ENCODE data around the gene PCYOX1L.

The PCYOX1L gene

DNA sequence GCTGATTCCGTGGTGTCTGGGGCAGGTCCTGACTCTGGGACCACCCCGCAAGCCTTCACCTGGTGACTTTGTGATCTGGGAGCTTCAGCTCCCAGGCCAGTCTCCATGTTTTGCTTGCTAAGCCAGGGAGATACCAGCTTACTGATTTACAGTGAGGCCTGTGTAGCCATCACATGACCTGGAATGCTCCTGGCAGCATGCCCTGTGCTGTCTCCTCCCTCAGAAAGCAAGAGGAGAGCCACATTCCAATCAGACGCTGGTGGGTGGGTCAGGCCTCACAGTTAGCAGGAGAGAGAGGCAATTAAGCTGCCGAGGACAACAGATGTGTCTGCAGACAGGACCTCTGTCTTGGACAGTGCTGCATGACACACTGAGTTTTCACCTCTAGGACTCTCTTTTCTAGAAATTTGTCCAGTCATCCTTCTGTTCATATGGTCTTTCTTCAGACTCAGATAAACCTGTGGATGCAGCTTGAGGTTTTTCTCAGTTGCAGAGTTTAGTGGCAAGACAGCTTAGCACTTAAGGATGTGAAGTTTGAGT, 37.0 kb upstream of the PCYOX1L start:
- Histone ChIP-seq H3K27me3 (replicated peaks; ENCODE audit: control insufficient read depth, insufficient read depth, low read length, poor library complexity, severe bottlenecking) (no peaks in the 10 kb centered on the region), H3K36me3 (ENCODE audit: control insufficient read depth, insufficient read depth, low read length) (no peaks in the 10 kb centered on the region), H3K27ac (ENCODE audit: insufficient read depth, low read length, poor library complexity, severe bottlenecking) (no peak overlapping the region), H3K9me3 (ENCODE audit: control insufficient read depth, low read length) (no peaks in the 10 kb centered on the region), H3K4me1 (ENCODE audit: control insufficient read depth, insufficient read depth, low read length, poor library complexity, severe bottlenecking) (no peaks in the 10 kb centered on the region), H3K4me3 (ENCODE audit: insufficient read depth, low read depth, low read length, poor library complexity, severe bottlenecking) (no peak overlapping the region)
- DNase-seq = no peak

DNA sequence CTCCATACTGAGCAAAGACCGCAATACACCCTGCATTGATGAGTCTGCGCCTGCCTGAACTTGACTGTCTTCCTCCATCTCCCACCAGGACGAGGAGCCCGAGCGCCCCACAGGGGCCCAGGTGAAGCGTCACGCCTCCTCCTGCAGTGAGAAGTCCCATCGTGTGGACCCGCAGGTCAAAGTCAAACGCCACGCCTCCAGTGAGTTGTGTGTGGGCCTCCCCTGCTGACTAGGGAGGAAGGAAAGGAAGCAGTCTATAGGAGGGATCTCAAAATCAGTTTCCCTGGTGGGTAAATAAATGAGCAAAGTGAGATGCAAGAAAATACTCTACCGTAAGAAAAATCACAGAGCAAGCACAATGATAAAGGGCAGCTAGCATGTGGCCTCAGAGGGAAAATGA, 35.3 kb upstream of the PCYOX1L start:
- Histone ChIP-seq H3K9me3 (ENCODE audit: control insufficient read depth, low read length) (no peaks in the 10 kb centered on the region), H3K4me1 (ENCODE audit: control insufficient read depth, insufficient read depth, low read length, poor library complexity, severe bottlenecking) (no peaks in the 10 kb centered on the region), H3K27ac (ENCODE audit: insufficient read depth, low read length, poor library complexity, severe bottlenecking) (no peak overlapping the region), H3K36me3 (ENCODE audit: control insufficient read depth, insufficient read depth, low read length) (no peaks in the 10 kb centered on the region), H3K4me3 (ENCODE audit: insufficient read depth, low read depth, low read length, poor library complexity, severe bottlenecking) (no peak overlapping the region), H3K27me3 (replicated peaks; ENCODE audit: control insufficient read depth, insufficient read depth, low read length, poor library complexity, severe bottlenecking) (no peaks in the 10 kb centered on the region)
- DNase-seq = no peak

DNA sequence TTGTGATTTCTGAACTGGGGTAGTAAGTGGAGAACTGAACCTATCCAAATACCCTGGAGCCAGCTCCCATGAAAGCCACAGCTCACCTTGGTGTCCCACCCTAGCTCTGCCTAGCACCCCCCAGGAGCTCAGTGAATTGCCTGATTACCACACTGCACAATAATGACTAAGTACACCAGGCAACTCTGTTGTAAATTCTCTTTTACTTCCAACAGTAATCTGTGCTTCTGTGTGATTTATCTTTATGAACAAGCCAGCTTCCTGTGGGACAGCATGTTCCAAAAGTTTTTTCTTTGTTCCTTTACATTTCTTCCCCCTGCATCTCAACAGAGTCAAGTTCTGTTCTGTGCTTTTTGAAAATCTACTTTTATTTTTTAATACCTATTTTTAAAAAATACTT, 34.6 kb upstream of the PCYOX1L start:
- Histone ChIP-seq H3K4me1 (ENCODE audit: control insufficient read depth, insufficient read depth, low read length, poor library complexity, severe bottlenecking) (no peaks in the 10 kb centered on the region), H3K36me3 (ENCODE audit: control insufficient read depth, insufficient read depth, low read length) (no peaks in the 10 kb centered on the region), H3K27me3 (replicated peaks; ENCODE audit: control insufficient read depth, insufficient read depth, low read length, poor library complexity, severe bottlenecking) (no peaks in the 10 kb centered on the region), H3K4me3 (ENCODE audit: insufficient read depth, low read depth, low read length, poor library complexity, severe bottlenecking) (no peak overlapping the region), H3K9me3 (ENCODE audit: control insufficient read depth, low read length) (no peaks in the 10 kb centered on the region), H3K27ac (ENCODE audit: insufficient read depth, low read length, poor library complexity, severe bottlenecking) (no peak overlapping the region)
- no peak for DNase-seq

- no peaks in the 10 kb centered on the region for H3K27me3 ChIP-seq (replicated peaks; ENCODE audit: control insufficient read depth, insufficient read depth, low read length, poor library complexity, severe bottlenecking)
- H3K27ac ChIP-seq (ENCODE audit: insufficient read depth, low read length, poor library complexity, severe bottlenecking) = no peak overlapping the region
Measured at GRCh38 chr5:149323621-149324205, 34.1 kb upstream of the PCYOX1L start.

GRCh38 chr5:149324641-149325040, 33.2 kb upstream of the PCYOX1L start:
- Histone ChIP-seq H3K27me3 (replicated peaks; ENCODE audit: control insufficient read depth, insufficient read depth, low read length, poor library complexity, severe bottlenecking) (no peaks in the 10 kb centered on the region), H3K4me1 (ENCODE audit: control insufficient read depth, insufficient read depth, low read length, poor library complexity, severe bottlenecking) (no peaks in the 10 kb centered on the region), H3K9me3 (ENCODE audit: control insufficient read depth, low read length) (no peaks in the 10 kb centered on the region), H3K4me3 (ENCODE audit: insufficient read depth, low read depth, low read length, poor library complexity, severe bottlenecking) (no peak overlapping the region), H3K36me3 (ENCODE audit: control insufficient read depth, insufficient read depth, low read length) (no peaks in the 10 kb centered on the region), H3K27ac (ENCODE audit: insufficient read depth, low read length, poor library complexity, severe bottlenecking) (no peak overlapping the region)
- no peak for DNase-seq

More at GRCh38 chr5:149323621-149324205, 34.1 kb upstream of the PCYOX1L start:
- no peak overlapping the region for H3K4me3 ChIP-seq (ENCODE audit: insufficient read depth, low read depth, low read length, poor library complexity, severe bottlenecking)
- H3K9me3 ChIP-seq (ENCODE audit: control insufficient read depth, low read length) = no peaks in the 10 kb centered on the region
- H3K36me3 ChIP-seq (ENCODE audit: control insufficient read depth, insufficient read depth, low read length) = no peaks in the 10 kb centered on the region
- no peaks in the 10 kb centered on the region for H3K4me1 ChIP-seq (ENCODE audit: control insufficient read depth, insufficient read depth, low read length, poor library complexity, severe bottlenecking)
- no peak for DNase-seq

- Histone ChIP-seq H3K9me3 (ENCODE audit: control insufficient read depth, low read length) (no peaks in the 10 kb centered on the region), H3K27ac (ENCODE audit: insufficient read depth, low read length, poor library complexity, severe bottlenecking) (no peak overlapping the region), H3K36me3 (ENCODE audit: control insufficient read depth, insufficient read depth, low read length) (no peaks in the 10 kb centered on the region), H3K4me3 (ENCODE audit: insufficient read depth, low read depth, low read length, poor library complexity, severe bottlenecking) (no peak overlapping the region), H3K27me3 (replicated peaks; ENCODE audit: control insufficient read depth, insufficient read depth, low read length, poor library complexity, severe bottlenecking) (no peaks in the 10 kb centered on the region), H3K4me1 (ENCODE audit: control insufficient read depth, insufficient read depth, low read length, poor library complexity, severe bottlenecking) (no peaks in the 10 kb centered on the region)
- no peak for DNase-seq
Measured at GRCh38 chr5:149325166-149325735, 32.6 kb upstream of the PCYOX1L start.

DNA sequence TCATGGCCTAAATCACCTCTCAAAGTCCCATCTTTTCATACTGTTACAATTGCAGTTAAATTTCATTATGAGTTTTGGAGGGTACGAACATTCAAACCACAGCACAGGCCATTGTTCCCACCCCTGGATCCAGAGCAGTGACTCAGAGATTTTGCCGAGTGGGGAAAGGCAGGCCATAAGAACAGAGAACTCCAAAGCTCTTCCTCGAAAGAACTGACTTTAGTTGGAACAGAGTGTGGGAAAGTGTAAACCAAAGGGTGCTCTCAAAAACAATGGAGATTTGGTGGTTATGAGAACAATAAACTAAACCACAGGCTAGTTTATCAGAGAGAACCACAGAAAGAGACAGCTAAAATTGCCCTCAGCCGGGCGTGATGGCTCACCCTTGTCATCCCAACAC, 32.0 kb upstream of the PCYOX1L start:
- Histone ChIP-seq H3K27ac (ENCODE audit: insufficient read depth, low read length, poor library complexity, severe bottlenecking) (no peak overlapping the region), H3K4me1 (ENCODE audit: control insufficient read depth, insufficient read depth, low read length, poor library complexity, severe bottlenecking) (no peaks in the 10 kb centered on the region), H3K4me3 (ENCODE audit: insufficient read depth, low read depth, low read length, poor library complexity, severe bottlenecking) (no peak overlapping the region), H3K9me3 (ENCODE audit: control insufficient read depth, low read length) (no peaks in the 10 kb centered on the region), H3K27me3 (replicated peaks; ENCODE audit: control insufficient read depth, insufficient read depth, low read length, poor library complexity, severe bottlenecking) (no peaks in the 10 kb centered on the region), H3K36me3 (ENCODE audit: control insufficient read depth, insufficient read depth, low read length) (no peaks in the 10 kb centered on the region)
- DNase-seq = no peak

DNA sequence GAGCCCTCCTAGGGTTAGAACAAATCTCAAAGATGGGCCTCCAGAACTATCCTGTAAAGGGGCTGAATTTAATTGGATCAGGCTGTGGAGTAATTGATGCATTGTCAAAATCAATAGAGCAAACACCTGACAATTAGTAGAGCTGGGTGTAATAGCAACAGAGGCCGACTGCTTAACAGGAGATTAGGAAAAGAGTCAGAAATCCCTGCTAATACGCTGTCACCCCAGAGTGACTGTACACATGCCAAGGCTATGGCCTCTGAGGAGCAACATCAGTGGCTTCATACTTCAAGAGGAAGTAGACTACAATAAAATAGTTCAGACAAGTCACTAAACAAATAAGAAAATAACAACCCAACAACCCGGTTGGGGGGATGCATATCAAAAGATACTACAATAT, 31.2 kb upstream of the PCYOX1L start:
- Histone ChIP-seq H3K27ac (ENCODE audit: insufficient read depth, low read length, poor library complexity, severe bottlenecking) (no peak overlapping the region), H3K9me3 (ENCODE audit: control insufficient read depth, low read length) (no peaks in the 10 kb centered on the region), H3K4me3 (ENCODE audit: insufficient read depth, low read depth, low read length, poor library complexity, severe bottlenecking) (no peak overlapping the region), H3K4me1 (ENCODE audit: control insufficient read depth, insufficient read depth, low read length, poor library complexity, severe bottlenecking) (no peaks in the 10 kb centered on the region), H3K36me3 (ENCODE audit: control insufficient read depth, insufficient read depth, low read length) (no peaks in the 10 kb centered on the region), H3K27me3 (replicated peaks; ENCODE audit: control insufficient read depth, insufficient read depth, low read length, poor library complexity, severe bottlenecking) (no peaks in the 10 kb centered on the region)
- DNase-seq = no peak

DNA sequence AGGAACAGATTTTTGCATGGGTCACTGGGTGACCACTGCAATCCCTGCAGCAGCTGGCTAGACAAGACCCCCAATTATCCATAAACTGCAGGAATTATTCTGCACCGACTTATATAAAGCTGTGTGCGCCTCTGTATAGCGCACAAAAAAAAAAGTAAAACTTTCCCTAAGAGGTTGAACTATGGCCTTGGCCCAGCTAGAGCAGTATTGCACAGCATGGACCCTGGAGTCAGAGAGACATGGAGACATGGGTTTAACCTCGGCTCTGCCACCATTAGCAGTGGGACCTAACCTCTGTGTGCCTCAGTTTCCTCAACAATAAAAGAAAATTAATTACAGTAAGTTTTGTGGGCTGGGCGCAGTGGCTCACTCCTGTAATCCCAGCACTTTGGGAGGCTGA, 29.7 kb upstream of the PCYOX1L start:
- H3K9me3 ChIP-seq (ENCODE audit: control insufficient read depth, low read length) = no peaks in the 10 kb centered on the region
- no peak overlapping the region for H3K4me3 ChIP-seq (ENCODE audit: insufficient read depth, low read depth, low read length, poor library complexity, severe bottlenecking)
- H3K4me1 ChIP-seq (ENCODE audit: control insufficient read depth, insufficient read depth, low read length, poor library complexity, severe bottlenecking) = no peaks in the 10 kb centered on the region
- H3K27me3 ChIP-seq (replicated peaks; ENCODE audit: control insufficient read depth, insufficient read depth, low read length, poor library complexity, severe bottlenecking) = no peaks in the 10 kb centered on the region
- DNase-seq = no peak
- no peaks in the 10 kb centered on the region for H3K36me3 ChIP-seq (ENCODE audit: control insufficient read depth, insufficient read depth, low read length)
- no peak overlapping the region for H3K27ac ChIP-seq (ENCODE audit: insufficient read depth, low read length, poor library complexity, severe bottlenecking)

- Histone ChIP-seq H3K27me3 (replicated peaks; ENCODE audit: control insufficient read depth, insufficient read depth, low read length, poor library complexity, severe bottlenecking) (no peaks in the 10 kb centered on the region), H3K9me3 (ENCODE audit: control insufficient read depth, low read length) (no peaks in the 10 kb centered on the region), H3K4me1 (ENCODE audit: control insufficient read depth, insufficient read depth, low read length, poor library complexity, severe bottlenecking) (no peaks in the 10 kb centered on the region), H3K36me3 (ENCODE audit: control insufficient read depth, insufficient read depth, low read length) (no peaks in the 10 kb centered on the region), H3K27ac (ENCODE audit: insufficient read depth, low read length, poor library complexity, severe bottlenecking) (no peak overlapping the region), H3K4me3 (ENCODE audit: insufficient read depth, low read depth, low read length, poor library complexity, severe bottlenecking) (no peak overlapping the region)
- DNase-seq = no peak
Measured at GRCh38 chr5:149333711-149334443, 24.0 kb upstream of the PCYOX1L start.

Measured in effector memory CD4-positive, alpha-beta T cell (primary cell).